Stimulated activated CD4-positive, alpha-beta T cell treated with anti-CD3 and anti-CD28 coated beads, Interleukin-4, amount 100 ng/mL, for 1 hour (primary cell): ENCODE data around the gene CCDC106.

Experiments
- DNase-seq: peaks from one replicate; pipeline ENCODE4 v3.0.0-alpha.2; 2020

The CCDC106 gene

DNA sequence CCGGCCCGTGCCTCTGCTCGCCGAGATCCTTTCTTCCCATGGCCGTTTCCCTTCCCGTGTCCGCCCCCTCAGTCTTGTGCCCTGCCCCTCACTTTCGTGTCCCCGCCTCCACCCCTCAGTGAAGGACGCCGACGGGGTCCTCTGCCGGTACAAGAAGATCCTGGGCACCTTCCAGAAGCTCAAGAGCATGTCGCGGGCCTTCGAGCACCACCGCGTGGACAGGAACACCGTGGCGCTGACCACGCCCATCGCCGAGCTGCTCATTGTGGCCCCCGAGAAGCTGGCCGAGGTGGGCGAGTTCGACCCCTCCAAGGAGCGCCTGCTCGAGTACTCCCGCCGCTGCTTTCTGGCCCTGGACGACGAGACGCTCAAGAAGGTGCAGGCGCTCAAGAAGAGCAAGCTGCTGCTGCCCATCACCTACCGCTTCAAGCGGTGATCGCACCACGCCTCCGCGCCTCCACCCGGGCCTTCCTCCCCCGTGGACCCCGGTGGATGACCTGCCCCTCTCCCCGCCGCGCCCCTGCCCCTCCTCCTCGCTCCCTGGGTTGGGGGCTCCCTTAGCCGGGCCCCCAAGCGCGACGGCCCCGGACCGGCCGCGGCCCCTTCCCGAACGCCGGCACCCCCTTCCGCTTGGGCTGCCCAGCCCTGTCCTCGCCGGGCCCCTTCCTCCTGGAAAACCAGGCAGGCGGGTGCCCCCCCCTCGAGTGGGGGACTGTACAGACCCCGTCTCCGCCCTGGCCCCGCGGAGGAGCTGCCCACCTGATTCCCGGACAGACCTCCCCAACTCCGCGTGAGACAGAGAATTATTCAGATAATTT is 4.5 kb downstream of the CCDC106 start:
- DNase-seq, result no peak

GRCh38 chr19:55653651-55654322 is 5.8 kb downstream of the CCDC106 start:
- peak; percentile 98 for DNase-seq

GRCh38 chr19:55654323-55654867 is 6.4 kb downstream of the CCDC106 start:
- DNase-seq, result peak; percentile 100

- DNase-seq, result peak; percentile 97
Measured at GRCh38 chr19:55654868-55655647, 7.0 kb downstream of the CCDC106 start, which contains the start of gene U2AF2. U2AF2 (plus strand) TSS chr19:55655035; CDS start chr19:55655105, 70 bp downstream.

DNA sequence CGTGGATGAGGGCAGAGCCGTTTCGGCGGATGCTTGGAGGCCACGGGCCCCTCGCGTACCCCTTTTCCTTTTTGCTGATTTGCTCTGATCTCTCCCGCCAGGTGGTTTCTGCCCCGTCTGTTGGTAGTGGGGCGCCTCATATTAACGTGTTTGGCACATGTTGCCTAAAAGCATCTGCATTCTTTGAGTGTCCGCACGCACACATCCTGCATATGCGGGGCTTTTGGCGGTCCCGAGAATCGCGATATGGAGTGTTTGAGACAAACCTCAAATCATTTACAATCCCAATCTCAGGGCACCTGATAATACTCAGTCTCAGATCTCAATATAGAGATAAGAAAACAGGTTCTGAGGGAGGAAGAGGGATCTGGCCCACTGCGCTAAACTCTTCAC is 7.6 kb downstream of the CCDC106 start:
- no peak for DNase-seq

- DNase-seq, result no peak
Measured at GRCh38 chr19:55656552-55656951, 8.5 kb downstream of the CCDC106 start.

DNA sequence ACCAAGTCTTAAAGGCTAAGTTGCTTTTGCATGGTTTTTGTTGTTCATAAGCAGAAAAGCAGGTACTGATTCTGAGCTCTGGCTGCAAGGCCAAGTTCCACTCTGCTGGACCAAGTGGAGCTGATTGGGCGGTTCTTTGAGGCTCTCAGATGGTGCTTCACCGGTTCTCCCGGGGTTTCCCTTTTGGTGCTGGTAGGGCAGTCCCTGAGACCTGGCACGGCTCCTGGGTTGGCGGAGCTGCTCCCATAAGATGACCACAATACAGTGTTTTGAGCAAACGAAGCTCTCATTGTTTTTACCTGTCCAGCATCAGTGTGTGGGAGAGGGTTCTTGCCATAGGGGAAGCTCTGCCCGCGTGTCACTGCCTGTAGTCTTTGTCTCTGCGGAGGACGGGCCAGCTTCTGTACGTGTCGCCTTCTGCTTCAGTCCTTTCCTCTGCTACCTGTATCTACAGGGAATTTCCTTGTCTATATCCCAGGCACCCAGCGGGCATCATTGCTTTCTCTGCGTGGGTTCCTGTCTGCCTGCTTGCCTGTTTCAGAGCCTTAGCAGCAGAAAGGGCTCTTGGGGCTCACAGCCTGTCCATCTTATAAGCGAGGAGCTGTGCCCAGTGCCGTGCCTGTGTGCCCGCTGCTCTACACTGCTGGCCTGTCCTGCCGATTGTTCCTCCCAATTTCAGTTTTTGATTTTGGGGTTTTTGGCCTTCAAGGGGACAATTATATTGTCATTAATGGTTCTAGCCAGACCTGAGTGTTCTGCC is 9.2 kb downstream of the CCDC106 start:
- DNase-seq, result no peak

GRCh38 chr19:55658846-55659459 is 10.9 kb downstream of the CCDC106 start:
- DNase-seq, result no peak

- no peak for DNase-seq
Measured at GRCh38 chr19:55659822-55660221, 11.8 kb downstream of the CCDC106 start.

DNA sequence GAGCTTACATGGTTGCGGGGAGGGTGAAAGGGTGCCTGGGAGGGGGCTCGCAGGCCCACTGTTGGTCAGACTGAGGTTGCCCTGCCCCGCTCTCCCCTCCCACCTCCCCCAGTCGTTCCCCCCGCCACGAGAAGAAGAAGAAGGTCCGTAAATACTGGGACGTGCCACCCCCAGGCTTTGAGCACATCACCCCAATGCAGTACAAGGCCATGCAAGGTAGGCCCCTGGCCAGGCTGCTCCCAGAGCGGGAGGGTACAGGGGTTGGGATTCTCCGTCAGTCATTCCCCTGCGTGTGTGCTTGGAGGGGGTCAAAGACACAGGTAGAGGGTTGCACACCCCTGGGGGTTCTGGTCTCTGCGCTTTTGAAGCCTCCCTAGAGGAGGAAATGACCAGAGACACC is 12.4 kb downstream of the CCDC106 start:
- DNase-seq, result no peak

- DNase-seq, result no peak
Measured at GRCh38 chr19:55660991-55661390, 13.0 kb downstream of the CCDC106 start.

DNA sequence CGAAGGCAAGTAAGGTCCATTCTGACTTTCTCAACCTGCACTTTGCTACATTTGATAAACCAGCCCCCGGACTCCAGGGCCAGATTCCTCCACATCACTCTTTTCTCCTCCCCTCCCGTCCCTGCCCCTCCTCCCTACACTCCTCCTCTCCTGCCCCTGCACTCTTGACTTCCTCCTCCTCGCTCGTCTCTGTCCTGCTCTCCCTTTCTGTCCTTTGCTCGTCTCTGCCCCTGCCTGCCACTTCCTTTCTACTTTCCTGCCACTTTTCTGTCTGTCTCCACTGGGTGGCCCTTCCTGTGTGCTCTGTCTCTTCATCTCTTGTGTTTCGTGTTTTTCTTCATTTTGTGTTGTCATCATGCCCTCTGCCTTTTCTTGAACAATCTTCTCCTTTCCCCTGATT is 13.8 kb downstream of the CCDC106 start:
- no peak for DNase-seq

- no peak for DNase-seq
Measured at GRCh38 chr19:55663846-55664536, 16.0 kb downstream of the CCDC106 start.

GRCh38 chr19:55666343-55667005 is 18.5 kb downstream of the CCDC106 start:
- DNase-seq, result no peak

GRCh38 chr19:55667006-55667381 is 19.0 kb downstream of the CCDC106 start:
- no peak for DNase-seq

- no peak for DNase-seq
Measured at GRCh38 chr19:55667511-55667910, 19.5 kb downstream of the CCDC106 start.

- DNase-seq, result no peak
Measured at GRCh38 chr19:55667958-55668357, 19.9 kb downstream of the CCDC106 start.

DNA sequence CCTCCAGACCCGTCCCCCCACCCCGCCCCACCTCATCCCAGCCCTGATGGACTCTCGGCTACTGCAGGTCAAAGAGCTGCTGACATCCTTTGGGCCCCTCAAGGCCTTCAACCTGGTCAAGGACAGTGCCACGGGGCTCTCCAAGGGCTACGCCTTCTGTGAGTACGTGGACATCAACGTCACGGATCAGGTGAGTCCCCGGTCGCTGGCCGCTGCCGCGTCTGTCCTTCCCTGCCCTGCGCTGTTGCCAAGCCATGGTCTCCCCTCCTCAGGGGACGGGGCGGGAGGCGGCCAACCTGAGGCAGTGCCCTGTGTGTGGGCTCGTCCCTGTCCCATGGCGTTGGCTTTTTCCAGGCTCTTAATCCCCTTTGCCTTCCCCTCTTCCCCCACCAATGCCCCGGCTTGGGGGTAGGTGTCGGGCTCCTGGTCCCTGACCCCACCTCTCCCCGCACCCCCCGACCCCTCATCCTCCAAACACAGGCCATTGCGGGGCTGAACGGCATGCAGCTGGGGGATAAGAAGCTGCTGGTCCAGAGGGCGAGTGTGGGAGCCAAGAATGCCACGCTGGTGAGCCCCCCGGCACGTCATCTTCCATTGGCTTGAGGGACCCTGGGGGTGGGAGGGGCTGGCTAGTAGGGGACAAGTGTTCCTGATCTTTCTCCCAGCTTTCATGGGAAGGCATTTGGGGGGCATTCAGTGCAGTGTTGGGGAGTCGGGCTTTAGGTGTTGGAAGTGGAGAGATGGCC is 20.8 kb downstream of the CCDC106 start:
- no peak for DNase-seq

DNA sequence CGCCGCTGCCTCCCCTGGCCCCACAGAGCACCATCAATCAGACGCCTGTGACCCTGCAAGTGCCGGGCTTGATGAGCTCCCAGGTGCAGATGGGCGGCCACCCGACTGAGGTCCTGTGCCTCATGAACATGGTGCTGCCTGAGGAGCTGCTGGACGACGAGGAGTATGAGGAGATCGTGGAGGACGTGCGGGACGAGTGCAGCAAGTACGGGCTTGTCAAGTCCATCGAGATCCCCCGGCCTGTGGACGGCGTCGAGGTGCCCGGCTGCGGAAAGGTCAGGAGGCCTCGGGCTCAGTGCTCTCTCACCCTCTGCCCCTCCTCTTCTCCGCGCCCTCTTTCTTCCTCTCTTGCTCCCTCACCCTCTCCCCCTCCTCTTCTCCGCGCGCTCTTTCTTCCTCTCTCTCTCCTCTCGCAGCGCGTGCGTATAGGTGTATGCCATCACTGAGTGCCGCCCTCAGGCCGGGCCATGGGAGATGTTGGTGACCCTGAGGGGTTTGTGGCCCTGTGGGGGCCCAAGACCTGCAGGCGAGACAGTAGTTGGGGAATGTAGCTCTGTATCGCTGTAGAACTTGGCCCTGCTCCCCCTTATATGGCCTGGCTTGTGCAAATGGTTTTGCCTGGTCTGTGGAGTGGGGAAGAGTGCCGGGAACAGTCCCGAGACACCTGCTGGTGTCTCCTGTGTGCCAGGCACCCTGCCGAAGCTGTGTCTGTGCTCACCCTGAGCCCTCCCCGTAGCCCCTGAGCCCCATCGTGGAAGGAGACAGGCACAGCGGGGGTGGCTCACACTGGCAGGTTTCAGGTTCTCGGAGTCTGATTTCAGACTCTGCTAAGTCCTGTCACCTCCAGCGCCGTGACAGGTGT is 21.6 kb downstream of the CCDC106 start:
- no peak for DNase-seq
